ENCODE data around the gene ZDHHC14.

ZDHHC14 gene

DNA sequence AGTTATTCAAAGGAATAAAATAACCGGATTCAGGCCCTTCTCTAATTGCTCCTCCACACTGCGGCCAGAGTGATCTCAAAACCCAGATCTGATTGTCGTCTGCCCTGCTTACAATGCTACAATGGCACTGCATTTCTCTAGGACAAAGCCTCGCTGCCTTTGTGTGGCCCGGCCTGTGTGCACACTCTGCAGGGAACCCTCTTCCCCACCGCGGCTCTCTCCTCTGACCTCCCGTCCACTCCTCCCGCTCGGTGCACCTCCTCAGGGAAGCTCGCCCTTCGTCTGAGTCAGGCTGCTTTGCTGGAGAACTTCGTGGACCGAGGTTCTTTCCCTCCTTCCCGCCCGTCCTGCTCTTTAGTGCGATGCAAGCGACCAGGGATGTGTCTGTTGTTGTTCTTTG is 340.4 kb downstream of the ZDHHC14 start:
- Histone ChIP-seq H4K20me1 (ENCODE audit: insufficient read depth, low read length) (no peaks in the 10 kb centered on the region), H2AFZ (ENCODE audit: low read length) (no peak overlapping the region), H3K9ac (ENCODE audit: low read length) (no peak overlapping the region), H3K4me2 (ENCODE audit: low read depth, low read length) (no peak overlapping the region), H3K4me3 (ENCODE audit: low read length) (no peak overlapping the region), H3K27ac (ENCODE audit: low read length) (no peak overlapping the region), H3K27me3 (replicated peaks; ENCODE audit: insufficient read depth, low read length) (no peaks in the 10 kb centered on the region), H3K9me2 (replicated peaks; ENCODE audit: insufficient read depth, low read length) (no peaks in the 10 kb centered on the region), H3K9me3 (replicated peaks; ENCODE audit: insufficient read depth, low read length) (no peaks in the 10 kb centered on the region), H3K36me3 (replicated peaks; ENCODE audit: insufficient read depth, low read length) (no peaks in the 10 kb centered on the region), H3K4me1 (ENCODE audit: low read length) (no peaks in the 10 kb centered on the region), H3F3A (ENCODE audit: insufficient read depth, low read length) (no peaks in the 10 kb centered on the region), H3K79me2 (ENCODE audit: low read length) (no peaks in the 10 kb centered on the region)
- TF ChIP-seq EZH2phosphoT487 (IDR thresholded peaks at IDR 0.05; ENCODE audit: low read length) (no peak), EZH2 (optimal IDR thresholded peaks at IDR 0.05; ENCODE audit: low read depth, low read length) (no peak)
- TF ChIP-seq, protein P1, sequence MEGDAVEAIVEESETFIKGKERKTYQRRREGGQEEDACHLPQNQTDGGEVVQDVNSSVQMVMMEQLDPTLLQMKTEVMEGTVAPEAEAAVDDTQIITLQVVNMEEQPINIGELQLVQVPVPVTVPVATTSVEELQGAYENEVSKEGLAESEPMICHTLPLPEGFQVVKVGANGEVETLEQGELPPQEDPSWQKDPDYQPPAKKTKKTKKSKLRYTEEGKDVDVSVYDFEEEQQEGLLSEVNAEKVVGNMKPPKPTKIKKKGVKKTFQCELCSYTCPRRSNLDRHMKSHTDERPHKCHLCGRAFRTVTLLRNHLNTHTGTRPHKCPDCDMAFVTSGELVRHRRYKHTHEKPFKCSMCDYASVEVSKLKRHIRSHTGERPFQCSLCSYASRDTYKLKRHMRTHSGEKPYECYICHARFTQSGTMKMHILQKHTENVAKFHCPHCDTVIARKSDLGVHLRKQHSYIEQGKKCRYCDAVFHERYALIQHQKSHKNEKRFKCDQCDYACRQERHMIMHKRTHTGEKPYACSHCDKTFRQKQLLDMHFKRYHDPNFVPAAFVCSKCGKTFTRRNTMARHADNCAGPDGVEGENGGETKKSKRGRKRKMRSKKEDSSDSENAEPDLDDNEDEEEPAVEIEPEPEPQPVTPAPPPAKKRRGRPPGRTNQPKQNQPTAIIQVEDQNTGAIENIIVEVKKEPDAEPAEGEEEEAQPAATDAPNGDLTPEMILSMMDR (IDR thresholded peaks at IDR 0.05; ENCODE audit: low read length): no peak
- no peak for DNase-seq

DNA sequence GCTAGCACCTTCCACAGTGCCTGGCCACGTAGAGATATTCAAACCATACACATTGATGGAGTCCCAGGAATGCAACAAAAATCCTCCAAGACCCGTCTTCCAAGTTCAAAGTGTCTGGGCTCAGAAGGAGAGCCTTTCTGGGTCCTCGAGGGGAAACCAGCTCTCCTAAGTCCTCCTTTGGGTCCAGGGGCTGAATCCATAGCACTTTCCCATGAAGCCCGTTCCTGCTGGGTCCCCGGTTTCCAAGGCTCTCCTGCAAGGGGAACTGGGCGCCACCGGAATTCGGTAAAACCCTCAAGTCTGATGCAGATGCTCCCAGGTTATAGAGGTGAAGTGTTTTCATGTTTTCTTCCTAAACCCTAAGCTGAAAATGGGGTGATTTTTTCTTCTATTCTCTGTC is 340.8 kb downstream of the ZDHHC14 start:
- Histone ChIP-seq H3K9ac (ENCODE audit: low read length) (no peak overlapping the region), H2AFZ (ENCODE audit: low read length) (no peak overlapping the region), H3K9me3 (replicated peaks; ENCODE audit: insufficient read depth, low read length) (no peaks in the 10 kb centered on the region), H3K4me1 (ENCODE audit: low read length) (no peaks in the 10 kb centered on the region), H3K4me2 (ENCODE audit: low read depth, low read length) (no peak overlapping the region), H3K36me3 (replicated peaks; ENCODE audit: insufficient read depth, low read length) (no peaks in the 10 kb centered on the region), H3K9me2 (replicated peaks; ENCODE audit: insufficient read depth, low read length) (no peaks in the 10 kb centered on the region), H3F3A (ENCODE audit: insufficient read depth, low read length) (no peaks in the 10 kb centered on the region), H3K27ac (ENCODE audit: low read length) (no peak overlapping the region), H4K20me1 (ENCODE audit: insufficient read depth, low read length) (no peaks in the 10 kb centered on the region), H3K79me2 (ENCODE audit: low read length) (no peaks in the 10 kb centered on the region), H3K27me3 (replicated peaks; ENCODE audit: insufficient read depth, low read length) (no peaks in the 10 kb centered on the region), H3K4me3 (ENCODE audit: low read length) (no peak overlapping the region)
- DNase-seq: no peak
- TF ChIP-seq EZH2phosphoT487 (IDR thresholded peaks at IDR 0.05; ENCODE audit: low read length) (no peak), EZH2 (optimal IDR thresholded peaks at IDR 0.05; ENCODE audit: low read depth, low read length) (no peak)
- TF ChIP-seq, protein P1 (IDR thresholded peaks at IDR 0.05; ENCODE audit: low read length): no peak

DNA sequence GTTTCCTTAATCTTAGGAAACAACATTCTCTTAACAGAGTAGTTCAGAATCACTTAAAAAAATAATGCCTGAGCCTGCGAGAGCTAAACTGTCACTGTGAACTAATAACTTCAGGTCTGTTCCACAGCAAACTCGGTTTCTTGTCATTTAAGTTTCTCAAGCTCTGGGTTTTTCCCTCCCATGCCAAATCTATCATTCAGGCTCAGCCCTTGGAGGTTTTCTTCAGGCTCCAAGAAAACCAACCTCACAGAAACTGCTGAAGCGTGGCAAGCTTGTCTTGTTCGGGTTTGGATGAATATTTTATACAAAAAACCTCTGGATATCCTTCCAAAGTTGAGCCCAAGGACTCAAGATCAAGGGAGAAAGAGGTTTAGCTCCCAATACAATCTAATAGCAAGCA is 342.4 kb downstream of the ZDHHC14 start:
- H3K4me3 ChIP-seq (ENCODE audit: low read length): no peak overlapping the region
- H3F3A ChIP-seq (ENCODE audit: insufficient read depth, low read length): no peaks in the 10 kb centered on the region
- no peak overlapping the region for H3K27ac ChIP-seq (ENCODE audit: low read length)
- H4K20me1 ChIP-seq (ENCODE audit: insufficient read depth, low read length): no peaks in the 10 kb centered on the region
- H3K79me2 ChIP-seq (ENCODE audit: low read length): no peaks in the 10 kb centered on the region
- H3K36me3 ChIP-seq (replicated peaks; ENCODE audit: insufficient read depth, low read length): no peaks in the 10 kb centered on the region
- no peak for DNase-seq
- no peaks in the 10 kb centered on the region for H3K9me3 ChIP-seq (replicated peaks; ENCODE audit: insufficient read depth, low read length)
- no peak overlapping the region for H3K4me2 ChIP-seq (ENCODE audit: low read depth, low read length)
- no peaks in the 10 kb centered on the region for H3K9me2 ChIP-seq (replicated peaks; ENCODE audit: insufficient read depth, low read length)
- no peak for TF ChIP-seq EZH2 (optimal IDR thresholded peaks at IDR 0.05; ENCODE audit: low read depth, low read length)
- no peak for TF ChIP-seq EZH2phosphoT487 (IDR thresholded peaks at IDR 0.05; ENCODE audit: low read length)
- TF ChIP-seq, protein P1 (IDR thresholded peaks at IDR 0.05; ENCODE audit: low read length): no peak
- no peaks in the 10 kb centered on the region for H3K27me3 ChIP-seq (replicated peaks; ENCODE audit: insufficient read depth, low read length)
- no peaks in the 10 kb centered on the region for H3K4me1 ChIP-seq (ENCODE audit: low read length)
- H2AFZ ChIP-seq (ENCODE audit: low read length): no peak overlapping the region
- no peak overlapping the region for H3K9ac ChIP-seq (ENCODE audit: low read length)
